NCI-H82 treated with DMSO at 0.1 percent for 48 hours (cell line): ENCODE results near the gene NFKB1.
A peak's percentile ranks its signal among the peaks of the same experiment; 100 is the strongest.
"Not testable (repeated sequence)": the region's sequence is repeated elsewhere in the genome, so short reads cannot be mapped to it uniquely, and the experiment has no call there.

Experiments
- DNase-seq: peaks from one replicate; lab custom pipeline; 2025; ENCODE audit not compliant: unreplicated experiment; lab: John Stamatoyannopoulos, UW

Gene NFKB1

GRCh38 chr4:102593147-102593546 is 92.0 kb downstream of the NFKB1 start:
- no peak for DNase-seq

GRCh38 chr4:102594000-102594399 is 92.8 kb downstream of the NFKB1 start:
- no peak for DNase-seq

GRCh38 chr4:102596532-102596931 is 95.4 kb downstream of the NFKB1 start:
- no peak for DNase-seq

GRCh38 chr4:102598086-102598761 is 97.1 kb downstream of the NFKB1 start:
- DNase-seq = no peak

GRCh38 chr4:102598762-102599374 is 97.7 kb downstream of the NFKB1 start:
- DNase-seq = no peak

GRCh38 chr4:102599455-102599854 is 98.3 kb downstream of the NFKB1 start:
- no peak for DNase-seq

- DNase-seq = no peak
Measured at GRCh38 chr4:102599886-102600285, 98.7 kb downstream of the NFKB1 start.

- no peak for DNase-seq
Measured at GRCh38 chr4:102600689-102601088, 99.5 kb downstream of the NFKB1 start.

GRCh38 chr4:102601586-102602227 is 100.5 kb downstream of the NFKB1 start:
- DNase-seq = no peak

GRCh38 chr4:102604222-102604940 is 103.2 kb downstream of the NFKB1 start:
- DNase-seq = no peak

- no peak for DNase-seq
Measured at GRCh38 chr4:102606261-102606660, 105.1 kb downstream of the NFKB1 start.

GRCh38 chr4:102606846-102607450 is 105.8 kb downstream of the NFKB1 start:
- DNase-seq = no peak

GRCh38 chr4:102608190-102608589 is 107.0 kb downstream of the NFKB1 start:
- no peak for DNase-seq

- no peak for DNase-seq
Measured at GRCh38 chr4:102610007-102610406, 108.8 kb downstream of the NFKB1 start.

- peak; percentile 50 for DNase-seq
Measured at GRCh38 chr4:102610476-102610875, 109.3 kb downstream of the NFKB1 start.

- no peak for DNase-seq
Measured at GRCh38 chr4:102612210-102612609, 111.1 kb downstream of the NFKB1 start.

- no peak for DNase-seq
Measured at GRCh38 chr4:102612824-102613366, 111.7 kb downstream of the NFKB1 start.

GRCh38 chr4:102614801-102615200 is 113.6 kb downstream of the NFKB1 start:
- no peak for DNase-seq

- DNase-seq = no peak
Measured at GRCh38 chr4:102616636-102617035, 115.5 kb downstream of the NFKB1 start.

GRCh38 chr4:102619021-102619420 is 117.9 kb downstream of the NFKB1 start:
- DNase-seq = not testable (repeated sequence)
